T-helper 2 cell (primary cell): ENCODE data around the gene C6.

Experiments
- DNase-seq, 5 experiments: peaks; one replicate each; pipeline versions ENCODE4 v3.0.0 to v3.0.0-alpha.2; 2012 to 2022

Gene C6

GRCh38 chr5:41120600-41120999, 92.7 kb downstream of the C6 start:
- DNase-seq: no peak

GRCh38 chr5:41118177-41118576, 95.2 kb downstream of the C6 start:
- no peak for DNase-seq

GRCh38 chr5:41115281-41115680, 98.1 kb downstream of the C6 start:
- no peak for DNase-seq

- DNase-seq: no peak
Observed at GRCh38 chr5:41112486-41113455, 100.6 kb downstream of the C6 start.

- no peak for DNase-seq
Observed at GRCh38 chr5:41109186-41109585, 104.1 kb downstream of the C6 start.

- no peak for DNase-seq
Observed at GRCh38 chr5:41102341-41102740, 111.0 kb downstream of the C6 start.

GRCh38 chr5:41097642-41098041, 115.7 kb downstream of the C6 start:
- DNase-seq: no peak

- DNase-seq: no peak
Observed at GRCh38 chr5:41095324-41096101, 117.8 kb downstream of the C6 start.

GRCh38 chr5:41094871-41095270, 118.5 kb downstream of the C6 start:
- DNase-seq: no peak

- no peak for DNase-seq
Observed at GRCh38 chr5:41093803-41094202, 119.5 kb downstream of the C6 start.
